UCSD-AML1 (cell line): ENCODE results near the gene CREM.
"Not testable (repeated sequence)": the region's sequence is repeated elsewhere in the genome, so short reads cannot be mapped to it uniquely, and the experiment has no call there.

ENCODE experiments used
- DNase-seq: peaks from one replicate; lab custom pipeline; 2025; ENCODE audit not compliant: unreplicated experiment; lab: John Stamatoyannopoulos, UW

The CREM gene

GRCh38 chr10:35191523-35191922, 64.9 kb downstream of the CREM start:
- peak; percentile 45 for DNase-seq

- DNase-seq: no peak
These were observed 66.1 kb downstream of the CREM start for GRCh38 chr10:35192645-35193249.

- DNase-seq: no peak
These were observed 67.8 kb downstream of the CREM start for GRCh38 chr10:35194471-35194870.

- DNase-seq: no peak
These were observed 68.3 kb downstream of the CREM start for GRCh38 chr10:35194906-35195305.

GRCh38 chr10:35195361-35196306, 69.0 kb downstream of the CREM start:
- peak; percentile 47 for DNase-seq

- DNase-seq: no peak
These were observed 73.8 kb downstream of the CREM start for GRCh38 chr10:35200487-35200886.

- no peak for DNase-seq
These were observed 74.6 kb downstream of the CREM start for GRCh38 chr10:35201234-35201633.

- no peak for DNase-seq
These were observed 75.4 kb downstream of the CREM start for GRCh38 chr10:35202050-35202449.

GRCh38 chr10:35203745-35204144, 77.1 kb downstream of the CREM start:
- DNase-seq: no peak

- DNase-seq: no peak
These were observed 78.1 kb downstream of the CREM start for GRCh38 chr10:35204650-35205319.

- no peak for DNase-seq
These were observed 79.6 kb downstream of the CREM start for GRCh38 chr10:35206274-35206673.

GRCh38 chr10:35208536-35208935, 81.9 kb downstream of the CREM start:
- DNase-seq: no peak

- DNase-seq: no peak
These were observed 82.4 kb downstream of the CREM start for GRCh38 chr10:35208949-35209613.

GRCh38 chr10:35210961-35211360, 84.3 kb downstream of the CREM start:
- no peak for DNase-seq

GRCh38 chr10:35211390-35211789, 84.7 kb downstream of the CREM start:
- no peak for DNase-seq

- no peak for DNase-seq
These were observed 86.2 kb downstream of the CREM start for GRCh38 chr10:35212856-35213255.

GRCh38 chr10:35213699-35214098, 87.1 kb downstream of the CREM start:
- DNase-seq: no peak

- DNase-seq: no peak
These were observed 88.0 kb downstream of the CREM start for GRCh38 chr10:35214607-35215020.

GRCh38 chr10:35215107-35215506, 88.5 kb downstream of the CREM start:
- no peak for DNase-seq

GRCh38 chr10:35216303-35216905, 89.8 kb downstream of the CREM start:
- peak; percentile 27 for DNase-seq

GRCh38 chr10:35216956-35217355, 90.3 kb downstream of the CREM start:
- DNase-seq: not testable (repeated sequence)
